ENCODE measurements around the gene AGBL2.
"Not testable (repeated sequence)": the region's sequence is repeated elsewhere in the genome, so short reads cannot be mapped to it uniquely, and the experiment has no call there.

Gene AGBL2, protein sequence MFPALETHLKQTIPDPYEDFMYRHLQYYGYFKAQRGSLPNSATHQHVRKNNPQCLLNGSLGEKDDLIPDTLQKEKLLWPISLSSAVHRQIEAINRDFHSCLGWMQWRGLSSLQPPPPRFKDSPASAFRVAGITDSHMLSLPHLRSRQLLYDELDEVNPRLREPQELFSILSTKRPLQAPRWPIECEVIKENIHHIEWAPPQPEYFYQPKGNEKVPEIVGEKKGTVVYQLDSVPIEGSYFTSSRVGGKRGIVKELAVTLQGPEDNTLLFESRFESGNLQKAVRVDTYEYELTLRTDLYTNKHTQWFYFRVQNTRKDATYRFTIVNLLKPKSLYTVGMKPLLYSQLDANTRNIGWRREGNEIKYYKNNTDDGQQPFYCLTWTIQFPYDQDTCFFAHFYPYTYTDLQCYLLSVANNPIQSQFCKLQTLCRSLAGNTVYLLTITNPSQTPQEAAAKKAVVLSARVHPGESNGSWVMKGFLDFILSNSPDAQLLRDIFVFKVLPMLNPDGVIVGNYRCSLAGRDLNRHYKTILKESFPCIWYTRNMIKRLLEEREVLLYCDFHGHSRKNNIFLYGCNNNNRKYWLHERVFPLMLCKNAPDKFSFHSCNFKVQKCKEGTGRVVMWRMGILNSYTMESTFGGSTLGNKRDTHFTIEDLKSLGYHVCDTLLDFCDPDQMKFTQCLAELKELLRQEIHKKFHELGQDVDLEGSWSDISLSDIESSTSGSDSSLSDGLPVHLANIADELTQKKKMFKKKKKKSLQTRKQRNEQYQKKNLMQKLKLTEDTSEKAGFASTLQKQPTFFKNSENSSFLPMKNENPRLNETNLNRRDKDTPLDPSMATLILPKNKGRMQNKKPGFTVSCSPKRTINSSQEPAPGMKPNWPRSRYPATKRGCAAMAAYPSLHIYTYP

DNA sequence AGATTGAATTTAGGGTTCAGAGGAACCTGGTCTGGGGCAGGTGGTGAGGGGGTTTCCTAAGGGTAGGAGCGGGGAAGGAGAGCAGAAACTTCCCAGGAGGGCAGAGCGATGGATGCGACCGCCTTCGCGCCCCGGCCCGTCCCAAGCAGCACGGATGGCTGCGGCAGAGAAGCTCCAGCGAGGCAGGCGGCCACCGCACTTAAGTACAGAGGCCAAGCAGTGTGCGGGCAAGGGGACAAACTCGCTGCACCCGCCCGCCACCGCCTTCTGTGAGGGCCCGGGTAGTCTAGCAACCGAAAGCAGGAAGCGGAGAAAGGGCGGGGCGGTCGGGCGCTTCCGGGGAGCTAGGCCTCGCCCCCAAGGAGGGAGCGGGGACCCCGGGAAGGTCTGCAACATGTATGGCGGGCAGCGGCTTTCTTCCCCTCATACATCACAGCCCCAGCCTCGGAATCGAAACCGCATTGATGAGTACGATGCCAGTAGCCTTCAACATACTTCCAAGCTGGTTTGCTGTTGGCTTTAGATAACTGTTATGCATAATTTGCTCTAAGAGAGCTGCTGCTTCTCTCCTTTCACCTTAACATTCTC is at the start of gene AGBL2:
Gene AGBL2, minus strand, starts transcription at position 288 of the 588 bp plus-strand sequence. CDS start 719 bp downstream, outside the sequence.
- Mint-ChIP-seq H3K4me1 (peaks cover 15% of the 10 kb centered on the region), H3K27me3 (no peaks in the 10 kb centered on the region), H3K9me3 (no peaks in the 10 kb centered on the region), H3K36me3 (peaks cover 3% of the 10 kb centered on the region), H3K27ac (peak within 1 kb of the TSS; percentile 96), H3K4me3 (peak within 1 kb of the TSS; percentile 94)

DNA sequence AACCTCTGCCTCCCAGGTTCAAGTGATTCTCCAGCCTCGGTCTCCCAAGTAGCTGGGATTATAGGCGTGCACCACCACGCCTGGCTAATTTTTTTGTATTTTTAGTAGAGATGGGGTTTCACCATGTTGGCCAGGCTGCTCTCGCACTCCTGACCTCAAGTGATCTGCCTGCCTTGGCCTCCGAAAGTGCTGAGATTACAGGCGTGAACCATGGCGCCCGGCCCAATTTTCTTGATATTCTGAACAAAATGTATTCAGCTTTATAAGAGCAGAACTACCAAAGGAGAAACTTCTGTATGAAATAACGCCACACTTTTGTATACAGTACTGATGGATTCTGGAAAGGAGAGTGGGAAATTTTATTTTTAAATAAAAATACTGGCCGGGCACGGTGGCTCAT is 44.1 kb upstream of the AGBL2 start:
- peaks cover 17% of the 10 kb centered on the region for H3K36me3 Mint-ChIP-seq
- H3K4me3 Mint-ChIP-seq, H3K27ac Mint-ChIP-seq, H3K9me3 Mint-ChIP-seq, H3K27me3 Mint-ChIP-seq: not testable (repeated sequence)
- peaks cover 29% of the 10 kb centered on the region for H3K4me1 Mint-ChIP-seq

DNA sequence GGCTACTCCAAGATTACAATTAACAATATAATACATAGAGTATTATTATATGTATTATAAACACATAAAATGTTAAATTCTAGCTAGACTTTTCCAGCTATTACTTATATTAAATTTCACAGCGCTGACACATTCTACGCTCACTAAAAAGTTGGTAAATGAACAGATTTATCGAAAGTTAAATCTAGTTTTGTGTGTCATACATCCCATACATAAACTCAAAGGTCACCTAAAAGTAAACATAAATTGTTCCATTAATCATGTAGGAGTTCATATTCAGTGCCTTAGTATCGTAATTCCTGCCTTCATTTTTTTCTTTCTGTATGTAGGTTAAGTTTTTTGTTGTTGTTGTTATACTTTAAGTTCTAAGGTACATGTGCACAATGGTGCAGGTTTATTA is 41.0 kb upstream of the AGBL2 start:
- peaks cover 31% of the 10 kb centered on the region for H3K4me1 Mint-ChIP-seq
- no peaks in the 10 kb centered on the region for H3K9me3 Mint-ChIP-seq
- H3K36me3 Mint-ChIP-seq = peaks cover 20% of the 10 kb centered on the region
- H3K27ac Mint-ChIP-seq = no peak overlapping the region
- no peaks in the 10 kb centered on the region for H3K27me3 Mint-ChIP-seq
- H3K4me3 Mint-ChIP-seq = no peak overlapping the region

DNA sequence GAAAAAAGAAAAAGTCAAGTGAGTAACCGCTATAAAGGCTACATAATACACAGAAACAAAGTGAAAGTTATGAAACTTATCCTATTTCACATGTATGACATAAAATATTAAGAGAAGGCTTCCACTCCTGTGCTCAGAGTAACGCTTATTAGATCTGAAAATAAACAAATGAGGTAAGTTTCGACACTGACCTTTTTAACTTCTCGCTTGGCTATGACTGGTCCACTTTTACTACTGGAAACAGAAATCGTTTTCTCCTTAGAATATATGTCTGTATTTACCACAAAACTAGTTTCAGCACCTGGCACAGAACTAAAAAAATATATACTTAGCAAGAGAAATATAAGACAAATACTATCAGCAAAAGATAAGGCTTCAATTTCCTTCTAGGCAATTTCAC is 35.6 kb upstream of the AGBL2 start:
- Mint-ChIP-seq H3K4me3 (no peak overlapping the region), H3K4me1 (peaks cover 23% of the 10 kb centered on the region), H3K27me3 (no peaks in the 10 kb centered on the region), H3K36me3 (peaks cover 18% of the 10 kb centered on the region), H3K9me3 (no peaks in the 10 kb centered on the region), H3K27ac (no peak overlapping the region)

DNA sequence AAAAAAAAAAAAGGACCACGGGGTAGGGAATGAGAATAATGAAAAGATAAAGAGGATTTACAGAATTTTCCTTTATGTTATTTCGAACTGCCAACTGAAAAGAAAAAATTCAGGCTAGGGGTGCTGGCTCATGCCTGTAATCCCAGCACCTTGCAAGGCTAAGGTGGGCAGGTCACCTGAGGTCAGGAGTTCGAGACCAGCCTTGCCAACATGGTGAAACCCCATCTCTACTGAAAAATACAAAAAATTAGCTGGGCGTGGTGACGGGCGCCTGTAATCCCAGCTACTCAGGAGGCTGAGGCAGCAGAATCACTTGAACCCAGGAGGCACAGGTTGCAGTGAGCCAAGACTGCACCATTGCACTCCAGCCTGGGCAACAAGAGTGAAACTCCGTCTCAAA is 27.3 kb upstream of the AGBL2 start:
- not testable (repeated sequence) for H3K4me1 Mint-ChIP-seq, H3K4me3 Mint-ChIP-seq, H3K27ac Mint-ChIP-seq, H3K9me3 Mint-ChIP-seq, H3K27me3 Mint-ChIP-seq
- H3K36me3 Mint-ChIP-seq = peaks cover 20% of the 10 kb centered on the region

DNA sequence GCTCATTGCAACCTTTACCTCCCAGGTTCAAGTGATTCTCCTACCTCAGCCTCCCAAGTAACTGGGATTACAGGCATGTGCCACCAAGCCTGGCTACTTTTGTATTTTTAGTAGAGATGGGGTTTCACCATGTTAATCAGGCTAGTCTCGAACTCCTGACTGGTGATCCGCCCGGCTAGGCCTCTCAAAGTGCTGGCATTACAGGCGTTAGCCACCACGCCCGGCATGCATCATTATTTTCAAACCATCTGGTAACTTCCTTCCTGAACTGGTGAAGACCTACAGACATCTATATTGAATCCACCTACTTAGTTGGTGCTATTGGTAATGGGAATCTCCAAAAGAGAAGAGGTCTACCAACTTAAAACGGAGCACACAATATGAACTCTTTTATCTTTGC is 22.6 kb upstream of the AGBL2 start:
- not testable (repeated sequence) for H3K9me3 Mint-ChIP-seq, H3K27me3 Mint-ChIP-seq, H3K4me3 Mint-ChIP-seq, H3K36me3 Mint-ChIP-seq, H3K27ac Mint-ChIP-seq, H3K4me1 Mint-ChIP-seq

DNA sequence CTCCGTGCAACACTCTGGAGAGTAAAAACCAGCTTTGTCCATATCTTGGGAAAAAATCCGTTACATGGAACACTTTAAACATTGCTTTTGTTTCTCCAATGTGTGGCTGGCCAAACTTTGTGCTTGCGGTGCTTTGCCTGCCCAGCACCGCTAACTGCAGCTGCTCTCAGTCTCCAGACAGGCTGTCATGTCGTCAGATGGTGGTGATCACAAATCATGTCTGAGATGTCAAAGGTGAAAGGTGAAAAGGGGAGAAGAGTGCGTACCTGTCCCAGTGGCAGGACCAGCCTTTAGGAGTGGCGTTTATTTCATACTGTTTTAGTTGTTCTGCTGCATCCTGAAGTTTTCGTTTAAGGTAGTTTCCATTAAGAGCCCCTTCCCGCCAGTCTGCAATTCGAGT is 17.1 kb upstream of the AGBL2 start:
- Mint-ChIP-seq H3K27ac (no peak overlapping the region), H3K27me3 (no peaks in the 10 kb centered on the region), H3K36me3 (peaks cover 16% of the 10 kb centered on the region), H3K4me1 (peaks cover 6% of the 10 kb centered on the region), H3K4me3 (no peak overlapping the region), H3K9me3 (no peaks in the 10 kb centered on the region)

DNA sequence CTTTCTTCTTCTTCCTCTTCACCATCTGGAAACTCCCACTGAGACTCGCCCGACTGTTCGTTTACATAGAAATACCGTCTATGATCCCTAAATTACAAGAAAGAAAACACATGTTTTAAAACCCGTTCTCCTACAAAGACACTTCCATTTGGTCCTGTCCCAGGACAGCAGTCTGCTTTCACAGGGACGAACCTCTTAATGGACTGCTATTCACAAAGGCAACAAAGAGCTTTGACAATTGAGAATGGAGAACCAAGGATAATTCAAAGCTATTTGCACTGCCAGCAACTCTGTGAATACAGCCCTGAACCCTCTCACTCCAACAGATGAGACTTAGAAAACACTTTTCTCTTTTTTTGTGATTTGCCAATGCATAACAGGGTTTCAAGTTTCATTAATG is 16.3 kb upstream of the AGBL2 start:
- Mint-ChIP-seq H3K36me3 (peaks cover 12% of the 10 kb centered on the region), H3K4me1 (peaks cover 3% of the 10 kb centered on the region), H3K27me3 (no peaks in the 10 kb centered on the region), H3K4me3 (no peak overlapping the region), H3K27ac (peak overlapping the region; percentile 20), H3K9me3 (no peaks in the 10 kb centered on the region)

DNA sequence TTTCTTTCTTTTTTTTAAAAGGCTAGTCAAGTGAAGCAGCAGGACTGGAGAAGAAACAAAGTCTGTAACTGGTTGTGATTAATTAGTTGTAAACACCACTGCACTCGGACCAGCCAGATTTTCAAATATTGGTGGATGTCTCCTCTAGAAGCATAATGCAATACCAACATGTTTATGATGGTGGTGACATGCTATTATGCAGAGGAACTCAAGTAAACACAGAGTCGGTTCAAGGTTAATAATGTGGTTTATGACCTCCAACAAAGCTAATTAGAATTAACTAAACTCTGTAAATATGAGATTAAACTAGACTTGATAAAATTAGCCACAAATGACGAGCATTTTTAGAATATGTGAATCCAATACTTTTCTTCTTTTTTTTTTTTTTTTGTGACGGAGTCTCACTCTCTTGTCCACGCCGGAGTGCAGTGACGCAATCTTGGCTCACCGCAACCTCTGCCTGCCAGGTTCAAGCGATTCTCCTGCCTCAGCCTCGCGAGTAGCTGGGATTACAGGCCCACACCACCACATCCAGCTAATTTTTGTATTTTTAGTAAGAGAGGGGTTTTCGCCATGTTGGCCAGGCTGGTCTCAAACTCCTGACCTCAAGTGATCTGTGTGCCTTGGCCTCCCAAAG is 11.8 kb upstream of the AGBL2 start:
- Mint-ChIP-seq H3K27me3 (no peaks in the 10 kb centered on the region), H3K9me3 (no peaks in the 10 kb centered on the region), H3K36me3 (peaks cover 23% of the 10 kb centered on the region), H3K4me3 (no peak overlapping the region), H3K4me1 (peaks cover 3% of the 10 kb centered on the region), H3K27ac (no peak overlapping the region)

DNA sequence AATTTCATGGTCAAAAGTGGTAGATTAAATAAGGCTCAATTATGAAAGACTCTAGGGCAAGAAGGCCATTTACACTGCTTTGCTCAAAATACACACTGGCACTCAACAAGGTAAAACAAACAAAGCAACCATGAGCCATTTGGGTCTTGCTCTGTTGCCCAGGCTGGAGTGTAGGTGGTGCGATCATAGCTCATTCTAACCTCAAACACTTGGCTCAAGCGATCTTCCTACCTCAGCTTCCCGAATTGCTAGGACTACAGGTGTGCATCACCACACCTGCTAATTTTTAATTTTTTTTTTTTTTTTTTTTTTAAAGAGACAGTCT is 10.9 kb upstream of the AGBL2 start:
- Mint-ChIP-seq H3K27me3 (no peaks in the 10 kb centered on the region), H3K4me1 (no peaks in the 10 kb centered on the region), H3K4me3 (no peak overlapping the region), H3K27ac (peak overlapping the region; percentile 60), H3K9me3 (no peaks in the 10 kb centered on the region), H3K36me3 (peaks cover 22% of the 10 kb centered on the region)

DNA sequence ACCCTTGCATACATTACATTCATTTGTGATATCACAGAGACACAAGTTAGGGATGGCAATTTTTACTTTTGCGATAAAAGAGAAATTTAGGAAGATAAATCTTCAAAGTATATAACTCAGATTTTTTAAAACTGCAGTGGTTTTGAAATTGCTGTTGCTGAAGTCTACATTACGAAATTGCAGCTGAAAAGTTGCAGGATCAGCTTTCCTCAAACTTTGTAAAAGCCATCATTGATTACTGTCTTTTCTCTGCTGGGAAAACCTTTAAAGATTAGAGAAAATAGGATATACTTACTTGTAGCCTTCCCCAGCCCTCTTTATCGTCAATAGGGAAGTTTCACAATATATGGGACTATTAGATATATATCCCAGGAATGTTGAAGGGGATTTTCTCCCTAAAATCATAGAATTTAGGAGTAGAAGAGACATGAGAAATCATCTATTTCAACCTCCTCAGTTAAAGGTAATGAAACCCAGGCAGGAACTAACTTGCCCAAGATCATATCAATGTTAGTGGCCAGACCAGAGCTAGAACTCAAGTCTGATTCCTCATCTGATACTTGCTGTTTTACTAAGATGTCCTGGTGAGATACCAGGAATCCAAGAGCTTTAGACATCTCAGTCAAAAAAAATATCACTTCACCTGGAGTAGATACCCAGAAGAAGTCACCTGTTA is 10.4 kb upstream of the AGBL2 start:
- H3K4me3 Mint-ChIP-seq = no peak overlapping the region
- peaks cover 22% of the 10 kb centered on the region for H3K36me3 Mint-ChIP-seq
- H3K9me3 Mint-ChIP-seq = no peaks in the 10 kb centered on the region
- H3K27me3 Mint-ChIP-seq = no peaks in the 10 kb centered on the region
- no peaks in the 10 kb centered on the region for H3K4me1 Mint-ChIP-seq
- H3K27ac Mint-ChIP-seq = peak overlapping the region; percentile 60

DNA sequence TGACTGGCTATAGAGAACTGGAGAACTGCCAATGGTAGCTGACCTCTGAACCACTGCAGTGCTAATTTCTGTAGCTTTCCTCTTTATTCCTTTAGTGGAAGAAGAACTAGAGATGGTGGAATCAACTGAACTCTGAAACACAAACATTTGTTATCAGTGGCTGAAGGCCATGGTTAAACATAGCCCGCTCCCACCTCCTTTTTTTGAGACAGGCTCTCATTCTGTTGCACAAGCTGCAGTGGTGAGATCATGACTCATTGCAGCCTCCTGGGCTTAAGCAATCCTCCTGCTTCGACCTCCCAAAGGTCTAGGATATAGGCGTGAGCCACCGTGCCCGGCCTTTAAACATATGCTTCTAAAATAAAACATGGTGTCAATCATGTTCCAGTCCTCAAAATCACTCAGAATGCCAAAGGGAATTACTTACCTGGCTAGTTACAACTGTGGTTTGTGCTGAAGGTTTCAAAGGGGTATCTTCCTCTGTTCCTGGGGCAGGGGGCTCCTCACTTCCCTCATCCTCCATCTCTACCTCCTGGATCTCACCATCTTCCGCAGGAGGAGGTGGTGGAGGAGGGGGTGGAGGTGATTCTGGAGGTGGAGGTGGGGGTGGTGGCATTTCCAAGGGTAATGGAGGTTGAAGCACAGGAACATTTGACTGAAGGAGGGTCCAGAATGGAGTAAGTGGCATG is 9.0 kb upstream of the AGBL2 start:
- Mint-ChIP-seq H3K27me3 (no peaks in the 10 kb centered on the region), H3K4me1 (no peaks in the 10 kb centered on the region), H3K9me3 (no peaks in the 10 kb centered on the region), H3K4me3 (no peak overlapping the region), H3K27ac (peak overlapping the region; percentile 79), H3K36me3 (peaks cover 21% of the 10 kb centered on the region)

DNA sequence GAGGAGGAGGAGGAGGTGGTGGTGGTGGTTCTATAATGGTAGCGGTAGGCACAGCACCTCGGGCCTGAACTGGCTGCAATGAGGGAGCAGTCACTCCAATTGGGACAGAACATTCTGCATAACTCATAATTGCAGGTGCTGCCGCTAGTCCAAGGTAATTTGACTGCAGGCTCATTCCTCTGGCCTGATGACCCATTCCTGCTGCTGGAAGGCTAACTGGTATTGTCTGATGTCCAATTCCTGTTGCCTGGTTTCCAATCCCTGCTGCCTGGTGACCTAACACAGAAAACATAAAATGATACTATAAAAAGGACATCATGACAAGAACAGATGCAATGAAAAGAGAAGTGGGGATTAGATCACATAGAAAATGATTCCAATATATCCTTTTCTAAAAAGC is 7.9 kb upstream of the AGBL2 start:
- peak overlapping the region; percentile 35 for H3K27ac Mint-ChIP-seq
- H3K36me3 Mint-ChIP-seq = peaks cover 20% of the 10 kb centered on the region
- H3K9me3 Mint-ChIP-seq = no peaks in the 10 kb centered on the region
- H3K27me3 Mint-ChIP-seq = no peaks in the 10 kb centered on the region
- no peak overlapping the region for H3K4me3 Mint-ChIP-seq
- no peaks in the 10 kb centered on the region for H3K4me1 Mint-ChIP-seq

DNA sequence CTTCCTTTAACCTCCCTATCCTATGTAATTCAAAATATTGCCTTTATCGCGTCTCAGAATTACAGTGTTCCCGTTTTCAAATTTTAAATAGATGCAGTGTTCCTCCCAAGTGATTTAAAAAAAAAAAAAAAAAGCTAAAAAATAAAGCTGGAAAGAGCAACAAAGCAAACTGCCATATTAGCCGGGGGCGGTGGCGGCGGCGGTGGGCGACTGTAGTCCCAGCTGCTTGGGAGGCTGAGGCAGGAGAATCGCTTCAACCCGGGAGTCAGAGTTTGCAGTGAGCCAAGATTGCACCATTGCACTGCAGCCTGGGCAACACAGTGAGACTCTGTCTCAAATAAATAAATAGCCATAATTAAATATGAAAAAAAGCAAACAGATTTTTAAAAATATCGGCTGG is 5.5 kb upstream of the AGBL2 start:
- Mint-ChIP-seq H3K9me3 (no peaks in the 10 kb centered on the region), H3K27ac (no peak overlapping the region), H3K36me3 (peaks cover 16% of the 10 kb centered on the region), H3K27me3 (no peaks in the 10 kb centered on the region), H3K4me3 (no peak overlapping the region), H3K4me1 (peaks cover 1% of the 10 kb centered on the region)

DNA sequence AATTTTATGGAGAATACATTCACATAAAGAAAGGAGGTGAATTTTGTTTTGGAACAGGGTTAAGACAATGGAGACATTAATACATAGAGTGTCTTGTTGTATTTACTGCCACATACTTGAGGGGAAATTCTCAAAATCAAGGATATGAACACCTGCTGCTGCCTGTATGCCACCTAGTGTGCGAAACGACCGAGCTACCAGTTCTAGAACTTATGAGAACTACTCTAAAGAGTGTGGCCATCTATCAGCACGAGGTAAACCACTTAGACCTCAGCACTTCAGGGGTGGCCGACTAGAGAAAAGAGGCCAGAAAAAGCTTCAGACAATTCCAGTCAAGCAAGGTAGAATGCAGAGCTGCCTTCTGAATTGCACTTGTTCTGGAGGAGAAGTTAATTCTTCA is 1.5 kb upstream of the AGBL2 start:
- peaks cover 4% of the 10 kb centered on the region for H3K36me3 Mint-ChIP-seq
- peaks cover 15% of the 10 kb centered on the region for H3K4me1 Mint-ChIP-seq
- no peaks in the 10 kb centered on the region for H3K27me3 Mint-ChIP-seq
- no peak overlapping the region for H3K4me3 Mint-ChIP-seq
- H3K9me3 Mint-ChIP-seq = no peaks in the 10 kb centered on the region
- H3K27ac Mint-ChIP-seq = peak overlapping the region; percentile 79

Data from activated naive CD4-positive, alpha-beta T cell treated with anti-CD3 and anti-CD28 coated beads, Interleukin-2, amount 50 U/mL, for 24 hours (primary cell).